HG02588 (cell line): ENCODE data around the gene SH3BGRL2.
"Not testable (repeated sequence)": the region's sequence is repeated elsewhere in the genome, so short reads cannot be mapped to it uniquely, and the experiment has no call there.

Experiments
- ATAC-seq: cut with Tn5 transposase; IDR thresholded peaks from one replicate; pipeline ENCODE4 v1.9.1; 2021; ENCODE audit warnings: mild to moderate bottlenecking, moderate library complexity; ENCODE audit not compliant: unreplicated experiment

The SH3BGRL2 gene

DNA sequence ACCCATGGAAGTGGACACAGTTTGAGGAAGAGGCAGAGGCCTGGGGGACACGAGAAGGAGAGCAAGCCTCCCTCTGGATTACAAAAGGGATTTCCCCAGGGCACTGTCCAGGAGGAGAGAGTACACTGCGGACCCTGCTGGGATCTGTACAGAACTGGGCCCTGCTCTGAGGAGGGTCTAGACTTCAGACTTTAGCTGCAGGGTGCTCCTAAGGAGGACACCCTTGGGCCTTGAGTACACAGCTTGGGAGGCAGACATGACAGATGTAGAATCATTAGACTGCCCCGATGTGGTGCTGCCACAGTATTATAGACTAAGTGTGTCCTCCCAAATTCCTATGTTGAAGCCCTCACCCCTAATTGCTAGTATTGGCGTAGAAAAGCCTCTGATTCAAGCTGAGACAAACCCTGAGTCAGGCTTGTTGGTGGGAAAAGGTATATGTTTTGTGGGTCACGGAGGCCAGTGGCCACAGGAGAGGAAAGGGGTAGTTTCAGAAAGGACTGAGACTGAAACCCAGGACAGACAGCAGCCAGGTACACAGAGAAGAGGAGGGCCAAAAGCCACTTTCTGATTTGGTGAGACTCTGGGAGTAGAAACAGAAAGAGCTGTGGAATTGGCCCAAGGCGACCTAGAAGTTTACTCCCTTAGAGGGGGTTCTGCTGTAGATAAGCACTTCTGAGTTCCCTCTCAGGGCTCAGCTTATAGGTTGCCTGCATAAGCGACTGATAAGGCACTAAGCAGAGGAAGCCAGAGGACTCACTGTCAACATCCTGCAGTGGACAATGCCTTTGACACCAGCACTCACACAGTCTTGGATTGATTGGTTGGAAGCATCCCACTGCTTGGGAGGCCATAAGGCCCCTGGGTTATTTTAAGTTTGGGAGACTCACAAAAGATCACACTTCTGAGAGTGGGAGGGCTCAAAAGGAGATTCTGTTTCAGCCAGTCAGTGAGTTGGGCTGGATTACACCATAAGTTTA, 16.5 kb upstream of the SH3BGRL2 start:
- no peak for ATAC-seq

GRCh38 chr6:79617518-79617941, 13.6 kb upstream of the SH3BGRL2 start:
- ATAC-seq = no peak

GRCh38 chr6:79618425-79618824, 12.7 kb upstream of the SH3BGRL2 start:
- ATAC-seq = not testable (repeated sequence)

- ATAC-seq = no peak
Observed at GRCh38 chr6:79621579-79621978, 9.6 kb upstream of the SH3BGRL2 start.

DNA sequence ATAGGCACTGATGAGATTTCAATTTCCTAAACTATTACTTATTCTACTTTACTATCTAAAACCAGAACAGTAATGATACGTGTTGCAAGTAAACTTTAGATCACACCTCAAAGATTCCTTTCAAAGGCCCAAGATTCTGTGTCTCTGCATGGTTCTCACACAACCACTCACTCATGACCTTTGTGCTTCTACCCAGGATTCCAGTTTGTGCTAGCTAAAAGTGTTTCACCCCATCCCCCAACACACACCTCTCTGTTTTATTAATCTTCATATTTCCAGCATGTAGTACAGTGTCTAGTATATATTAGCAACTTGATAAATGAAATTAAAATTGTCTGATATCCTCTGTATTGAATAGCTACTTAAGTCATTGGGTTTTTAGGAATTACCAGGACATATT, 8.8 kb upstream of the SH3BGRL2 start:
- no peak for ATAC-seq

GRCh38 chr6:79623106-79623505, 8.0 kb upstream of the SH3BGRL2 start:
- ATAC-seq = no peak

DNA sequence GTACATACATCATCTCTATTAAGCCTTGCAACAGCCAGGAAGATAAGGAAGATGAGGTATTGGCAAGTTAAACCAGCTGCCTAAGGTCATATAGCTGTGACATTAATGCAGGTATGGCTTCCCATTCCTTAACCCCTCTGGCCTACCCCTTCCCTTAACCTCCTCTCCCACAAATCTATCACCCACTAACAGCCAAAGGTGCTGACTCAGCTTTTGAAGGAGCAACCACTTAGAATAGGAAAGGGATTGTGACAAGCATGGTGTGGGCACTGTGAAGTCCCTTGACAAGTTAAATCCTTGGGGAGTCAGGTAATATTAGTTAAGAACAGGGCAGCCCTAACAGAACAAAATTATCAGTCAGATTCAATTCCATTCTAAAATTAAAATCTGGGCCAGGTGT, 5.4 kb upstream of the SH3BGRL2 start:
- ATAC-seq = no peak

DNA sequence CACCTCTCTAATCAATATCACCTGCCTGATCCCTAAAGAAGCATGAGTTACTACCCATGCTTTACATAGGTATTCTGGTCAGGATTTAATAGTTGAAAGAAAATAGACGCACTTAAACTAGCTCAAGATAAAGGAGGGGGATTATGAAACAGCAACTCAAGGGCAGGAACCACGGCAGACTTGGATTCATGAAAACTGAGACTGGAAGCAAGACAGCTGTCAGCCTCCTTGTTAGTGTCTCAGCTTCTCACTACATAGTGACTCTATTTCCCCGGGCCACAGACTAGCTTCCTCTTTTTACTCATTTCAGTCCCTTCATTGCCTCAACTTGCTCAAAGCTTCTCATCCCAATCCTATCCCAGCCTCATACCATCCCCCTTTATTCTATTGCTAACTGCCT, 4.3 kb upstream of the SH3BGRL2 start:
- no peak for ATAC-seq

DNA sequence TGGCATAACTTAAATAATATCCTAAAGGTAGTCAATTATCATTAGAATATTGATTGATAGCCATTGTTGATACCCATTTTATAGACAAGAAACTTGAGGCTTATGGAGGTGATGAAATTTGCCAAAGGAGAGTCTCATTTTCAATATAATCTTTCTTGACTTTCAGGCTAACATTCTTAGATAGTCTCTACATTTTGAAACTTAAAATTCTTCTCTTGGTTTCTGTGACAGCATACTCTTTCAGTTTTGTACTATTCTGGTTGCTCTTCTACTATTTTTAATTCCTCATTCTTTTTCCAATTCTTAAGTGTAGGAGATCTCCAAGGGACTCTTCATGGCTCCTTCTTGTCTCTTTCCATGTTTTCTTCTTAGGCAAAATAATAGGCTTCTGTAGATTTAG, 3.7 kb upstream of the SH3BGRL2 start:
- no peak for ATAC-seq

GRCh38 chr6:79628466-79629288, 2.5 kb upstream of the SH3BGRL2 start:
- no peak for ATAC-seq

- no peak for ATAC-seq
Observed at GRCh38 chr6:79630380-79630882, 698 bp upstream of the SH3BGRL2 start.

DNA sequence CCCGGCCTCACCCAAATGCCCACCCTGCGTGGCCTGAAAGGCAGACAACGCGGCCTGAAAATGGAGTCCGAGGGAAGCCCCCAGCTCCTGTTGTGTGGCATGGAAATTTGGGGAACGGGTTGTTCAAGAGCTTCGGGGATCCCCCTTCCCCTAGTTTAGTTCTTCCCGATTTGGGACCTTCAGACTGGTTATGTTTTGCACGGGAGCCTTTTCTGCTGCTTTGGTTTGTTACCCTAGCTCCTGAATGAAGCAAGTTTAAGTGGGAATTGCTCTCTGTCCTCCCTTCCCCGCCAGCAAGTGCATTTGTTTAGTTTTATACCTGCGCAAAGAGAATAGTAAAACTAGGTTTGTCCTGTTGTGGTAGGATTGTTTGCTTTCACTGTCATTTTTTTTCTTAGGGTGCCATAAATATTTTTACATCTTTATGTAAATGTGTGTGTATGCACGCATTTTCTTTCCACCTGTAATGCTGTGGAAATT, 604 bp downstream of the SH3BGRL2 start:
- no peak for ATAC-seq

DNA sequence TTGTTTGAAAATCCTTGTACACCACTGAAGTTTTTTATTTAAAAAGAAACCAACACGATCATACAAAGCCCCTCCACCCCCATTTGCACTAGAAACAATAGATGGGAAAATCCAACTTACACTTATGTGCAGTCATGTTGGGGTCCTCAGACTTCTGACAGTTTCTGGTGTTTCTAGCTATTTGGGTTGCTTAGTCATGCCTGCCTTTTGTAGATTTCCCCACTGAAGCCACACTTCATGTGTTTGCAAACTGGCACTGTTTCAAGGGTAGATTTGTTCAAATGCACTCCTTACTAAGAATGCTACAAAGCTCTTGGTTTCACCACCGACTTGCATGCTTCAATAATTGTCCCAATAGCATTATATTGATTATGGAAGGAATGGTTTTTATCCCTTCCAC, 1.5 kb downstream of the SH3BGRL2 start:
- no peak for ATAC-seq

DNA sequence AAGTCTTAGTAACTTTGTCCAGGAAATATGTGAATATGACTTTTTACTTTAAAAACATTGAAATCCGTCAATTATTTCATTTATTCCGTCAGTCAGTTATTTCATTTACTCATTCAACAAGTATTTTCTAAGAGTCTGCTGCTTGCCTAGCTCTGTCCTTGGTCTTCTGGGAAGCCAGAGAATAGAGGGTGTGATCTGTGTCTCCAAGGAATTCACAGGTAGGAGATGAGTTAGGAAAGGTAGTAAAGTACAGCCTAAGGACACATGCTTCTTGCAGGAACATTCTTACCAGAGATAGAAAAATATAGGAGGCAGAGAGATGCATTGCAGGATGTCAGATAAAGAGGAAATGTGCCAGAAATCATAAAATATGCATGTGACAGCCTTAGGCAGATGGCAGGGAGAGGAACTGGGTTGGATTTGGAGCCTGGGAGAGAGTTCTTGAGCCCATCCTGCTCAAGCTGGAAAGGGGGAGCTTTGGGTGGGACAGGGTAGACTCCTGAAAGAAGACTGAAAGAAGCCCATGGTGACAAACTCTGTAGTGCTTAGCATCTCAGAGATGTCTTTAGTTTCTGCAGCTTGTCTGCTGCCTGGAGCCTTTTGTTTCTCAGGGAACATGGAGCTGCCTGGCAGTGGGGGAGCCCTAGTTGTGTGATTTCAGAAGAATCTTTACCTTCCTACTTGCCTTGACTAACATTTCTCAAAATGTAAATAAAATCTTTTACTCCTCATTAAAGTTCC, 3.5 kb downstream of the SH3BGRL2 start:
- ATAC-seq = no peak

GRCh38 chr6:79635232-79635543, 4.1 kb downstream of the SH3BGRL2 start:
- no peak for ATAC-seq

GRCh38 chr6:79636673-79637072, 5.5 kb downstream of the SH3BGRL2 start:
- no peak for ATAC-seq

GRCh38 chr6:79640146-79641111, 9.3 kb downstream of the SH3BGRL2 start:
- ATAC-seq = no peak

- no peak for ATAC-seq
Observed at GRCh38 chr6:79646006-79646405, 14.9 kb downstream of the SH3BGRL2 start.

- ATAC-seq = no peak
Observed at GRCh38 chr6:79646561-79646960, 15.4 kb downstream of the SH3BGRL2 start.

GRCh38 chr6:79647741-79648140, 16.6 kb downstream of the SH3BGRL2 start:
- no peak for ATAC-seq
